Effector CD4-positive, alpha-beta T cell (primary cell): ENCODE data around the gene LSMEM2.
"Not testable (repeated sequence)": the region's sequence is repeated elsewhere in the genome, so short reads cannot be mapped to it uniquely, and the experiment has no call there.

Experiments
- DNase-seq: peaks from one replicate; pipeline ENCODE4 v3.0.0-alpha.2; 2020

The LSMEM2 gene

DNA sequence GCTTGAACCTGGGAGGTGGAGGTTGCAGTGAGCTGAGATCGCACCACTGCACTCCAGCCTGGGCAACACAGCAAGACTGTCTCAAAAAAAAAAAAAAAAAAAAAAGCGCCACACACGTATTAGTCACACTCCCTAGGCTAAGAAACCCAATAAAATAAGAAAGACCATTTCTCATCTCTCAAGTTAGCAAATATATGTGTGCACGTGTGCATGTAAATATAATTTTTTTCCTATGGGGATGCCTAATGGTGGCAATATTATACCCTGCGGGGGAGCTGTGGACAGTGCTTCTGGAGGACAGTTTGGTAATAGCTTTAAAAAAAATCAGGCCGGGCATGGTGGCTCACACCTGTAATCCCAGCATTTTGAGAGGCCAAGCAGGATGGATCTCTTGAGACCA, 5.2 kb downstream of the LSMEM2 start:
- DNase-seq = not testable (repeated sequence)

DNA sequence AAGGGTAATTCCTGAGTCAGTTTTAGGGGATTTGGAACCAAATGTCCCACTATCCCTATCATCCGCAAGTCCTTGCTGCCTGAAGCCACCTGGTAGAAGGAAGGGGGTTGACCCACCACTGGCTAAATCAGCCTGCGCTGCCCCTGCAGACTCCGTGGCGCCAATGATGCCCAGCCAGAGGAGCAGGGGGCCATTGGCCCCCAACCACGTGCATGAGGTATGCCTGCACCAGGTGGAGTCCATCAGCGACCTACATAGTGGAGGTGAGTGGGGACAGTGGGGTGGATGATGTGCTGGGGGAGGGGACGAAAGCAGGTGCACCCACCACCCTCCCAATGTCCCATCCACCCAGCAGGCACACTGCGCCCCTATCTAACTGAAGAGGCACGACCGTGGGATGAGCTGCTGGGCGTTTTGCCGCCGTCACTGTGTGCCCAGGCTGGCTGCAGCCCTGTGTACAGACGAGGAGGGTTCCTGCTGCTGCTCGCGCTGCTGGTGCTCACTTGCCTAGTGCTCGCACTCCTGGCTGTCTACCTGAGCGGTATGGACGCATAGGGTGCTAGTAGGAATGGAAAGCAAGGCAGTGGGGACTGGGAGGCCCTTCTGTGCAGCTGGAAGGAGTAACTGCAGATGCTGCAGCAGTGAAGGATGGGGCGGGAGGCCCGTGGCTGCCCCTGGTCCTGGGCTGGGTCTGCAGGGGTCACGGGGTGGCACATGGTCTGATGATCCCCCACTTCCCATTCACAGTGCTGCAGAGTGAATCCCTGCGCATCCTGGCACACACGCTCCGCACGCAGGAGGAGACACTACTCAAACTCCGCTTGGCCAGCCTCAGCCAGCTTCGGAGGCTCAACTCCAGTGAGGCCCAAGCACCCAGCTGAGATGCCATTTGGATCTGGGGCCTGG, 7.7 kb downstream of the LSMEM2 start:
- DNase-seq = no peak

DNA sequence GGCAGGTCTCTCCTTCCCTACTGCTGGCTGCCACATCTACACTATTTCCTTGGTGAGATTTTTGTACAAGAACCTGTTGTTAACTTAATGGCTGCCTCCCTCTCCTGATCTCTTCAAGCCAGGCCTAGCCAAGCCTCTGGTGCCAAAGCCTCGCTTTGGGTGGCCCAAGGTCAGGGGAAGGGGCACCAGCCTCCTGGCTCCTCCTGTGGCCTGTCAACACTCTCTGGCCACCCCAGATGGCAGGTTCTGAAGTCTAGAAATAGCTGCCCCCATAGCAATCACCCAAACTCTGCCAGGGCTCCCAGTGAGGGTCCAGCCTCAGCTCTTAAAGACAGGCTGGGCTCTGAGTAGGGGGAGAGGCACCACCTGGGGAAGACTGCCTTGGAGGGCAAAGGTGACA, 8.4 kb downstream of the LSMEM2 start:
- DNase-seq = no peak

DNA sequence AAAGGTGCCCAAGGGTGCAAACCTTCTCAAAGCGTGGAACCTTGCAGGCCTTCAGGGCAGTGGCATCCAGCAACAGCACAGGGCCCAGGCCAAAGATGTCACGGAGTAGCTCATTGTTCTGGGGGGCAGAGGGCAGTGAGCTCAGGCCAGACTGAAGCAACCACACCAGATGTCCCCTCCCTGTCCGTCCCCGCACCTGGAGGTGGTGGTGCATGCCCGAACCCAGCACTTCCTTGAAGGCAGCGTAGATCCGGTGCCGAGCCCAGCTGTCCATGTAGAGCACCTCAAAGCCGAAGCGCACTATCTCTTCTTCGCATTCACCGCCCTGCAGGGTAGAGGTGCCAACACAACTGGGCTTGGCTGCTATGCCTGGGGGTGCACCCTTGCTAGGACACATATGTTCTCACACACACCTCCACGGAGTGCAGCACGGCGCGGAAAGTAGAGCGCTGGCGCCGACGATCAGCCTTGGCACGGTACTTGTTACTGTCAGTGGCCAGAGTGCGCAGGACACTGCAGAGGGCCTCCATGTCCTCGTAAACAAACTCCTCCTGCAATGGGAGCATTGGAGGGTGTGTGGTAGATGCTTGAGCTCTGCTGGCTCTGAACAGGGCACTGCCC, 9.6 kb downstream of the LSMEM2 start:
- DNase-seq = no peak

DNA sequence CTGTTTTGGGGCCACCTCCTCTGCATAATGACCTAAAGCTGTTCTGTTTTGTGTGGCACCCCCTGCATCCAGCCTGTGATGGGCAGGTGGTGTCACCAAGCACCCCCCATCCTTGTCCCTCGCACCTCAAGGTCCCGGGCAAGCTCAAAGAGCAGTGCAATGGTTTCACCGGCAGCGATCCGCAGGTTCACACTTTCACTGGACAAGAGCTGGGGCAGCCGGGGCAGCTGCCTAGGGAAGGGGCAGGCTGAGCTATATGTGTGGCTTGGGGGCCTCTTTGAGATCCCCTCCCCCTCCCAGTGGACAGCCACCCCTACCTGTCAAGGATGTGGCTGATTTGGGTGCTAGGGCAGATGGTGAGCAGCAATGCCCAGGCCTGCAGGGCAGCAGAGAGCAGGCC, 10.2 kb downstream of the LSMEM2 start:
- DNase-seq = no peak

DNA sequence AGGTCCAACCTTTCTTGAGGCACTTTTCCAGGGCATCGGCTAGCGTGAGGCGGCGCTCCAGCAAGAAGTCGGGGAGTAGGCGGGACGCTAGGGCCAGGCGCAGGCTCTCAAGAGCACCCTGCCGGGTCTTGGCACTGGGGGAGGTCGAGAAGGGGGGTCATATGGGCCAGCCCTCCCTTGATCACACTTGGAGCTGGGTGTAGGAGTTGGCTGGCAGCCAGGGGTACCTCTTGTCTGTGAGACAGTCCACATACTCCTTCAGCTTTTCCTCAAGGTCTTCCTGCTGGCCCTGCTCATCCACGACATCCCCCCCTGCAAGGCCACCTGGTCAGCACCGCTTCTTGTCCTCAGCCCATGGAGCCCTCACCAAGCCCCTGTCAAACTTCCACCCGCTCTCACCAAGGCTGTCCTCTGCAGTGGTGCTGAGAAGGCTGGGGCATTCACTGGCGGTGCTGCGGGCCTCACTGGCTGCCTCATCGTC, 11.3 kb downstream of the LSMEM2 start:
- no peak for DNase-seq

DNA sequence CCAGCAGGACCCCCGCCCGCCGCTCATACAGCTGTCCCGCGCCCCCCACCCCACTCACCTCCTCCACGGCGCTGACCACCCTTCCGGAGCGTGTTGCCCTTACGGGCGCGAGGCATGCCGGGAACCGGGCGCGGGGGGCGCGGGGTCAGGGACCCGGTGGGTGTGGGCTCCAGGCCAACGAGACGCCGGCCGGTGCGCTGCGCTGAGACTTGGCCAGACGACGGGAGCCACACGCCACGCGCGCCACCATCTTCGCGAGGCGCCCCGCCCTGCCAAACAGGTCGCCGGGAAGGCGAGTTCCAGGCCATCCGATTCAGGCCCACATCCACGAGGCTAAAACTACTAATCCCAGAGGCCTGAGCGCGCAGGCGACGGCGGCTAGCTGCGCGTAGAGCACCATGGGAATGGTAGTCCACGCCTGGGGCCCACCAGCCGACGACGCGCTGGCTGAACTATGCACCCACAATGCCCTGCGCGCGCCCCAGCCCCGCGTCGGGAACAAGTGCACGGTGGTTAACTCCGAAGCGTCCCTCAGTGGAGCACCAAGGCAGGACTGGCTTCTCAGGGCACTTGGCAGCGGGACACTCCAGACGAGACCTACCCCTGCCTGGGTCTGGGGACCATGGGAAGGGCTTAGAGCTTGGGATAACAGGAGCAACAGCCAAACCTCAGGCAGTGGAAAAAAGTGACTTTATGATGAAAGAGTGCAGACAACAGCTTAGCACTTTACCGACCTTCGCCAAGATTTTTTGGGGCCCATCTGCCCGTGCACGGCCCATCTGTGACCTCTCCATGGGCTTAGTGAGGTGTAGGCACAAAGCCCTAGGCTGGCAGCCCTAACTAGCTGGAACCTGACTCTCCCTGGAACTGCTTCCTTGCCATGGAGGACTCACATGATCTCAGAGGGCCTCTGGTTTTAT, 13.5 kb downstream of the LSMEM2 start, which contains the start of gene IFRD2:
TSS of gene IFRD2 (minus strand) at position 271 of the 920 bp plus-strand sequence. CDS start at position 116, 155 bp downstream.
- peak; percentile 95 for DNase-seq

DNA sequence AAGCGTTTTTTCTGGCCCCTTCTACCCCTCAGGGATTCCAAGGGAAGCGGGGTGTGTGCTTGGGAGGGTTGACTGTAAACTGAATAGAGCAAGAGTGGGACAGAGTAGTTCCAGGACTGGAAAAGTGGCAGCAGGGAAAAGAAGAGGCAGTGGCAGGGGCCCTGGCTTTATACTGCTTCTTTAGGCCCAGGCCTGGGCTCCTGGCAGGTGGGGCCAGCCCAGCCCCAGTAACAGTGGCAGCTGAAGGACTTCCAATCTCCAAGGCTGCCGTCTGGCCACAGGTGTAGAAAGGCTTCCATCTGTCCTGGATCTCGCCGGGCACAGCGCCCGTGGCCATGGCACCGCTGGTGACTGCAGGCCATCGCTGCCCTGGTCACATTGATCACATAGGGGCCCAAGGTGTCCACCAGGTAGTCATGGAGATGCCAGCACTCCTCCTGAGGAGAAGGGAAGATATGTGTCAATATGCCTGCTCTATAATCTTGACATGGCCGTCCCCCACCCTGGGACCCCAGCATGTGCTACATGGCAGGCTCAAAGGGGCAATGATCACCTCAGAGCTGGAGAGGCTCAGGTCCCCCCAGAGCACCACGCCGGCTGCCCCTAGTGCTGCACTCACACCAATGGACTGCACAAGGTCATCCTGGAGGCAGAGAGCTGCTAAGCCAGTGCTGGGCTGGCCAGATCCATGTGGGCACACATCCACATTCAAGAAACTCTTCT, 14.4 kb downstream of the LSMEM2 start:
- no peak for DNase-seq

DNA sequence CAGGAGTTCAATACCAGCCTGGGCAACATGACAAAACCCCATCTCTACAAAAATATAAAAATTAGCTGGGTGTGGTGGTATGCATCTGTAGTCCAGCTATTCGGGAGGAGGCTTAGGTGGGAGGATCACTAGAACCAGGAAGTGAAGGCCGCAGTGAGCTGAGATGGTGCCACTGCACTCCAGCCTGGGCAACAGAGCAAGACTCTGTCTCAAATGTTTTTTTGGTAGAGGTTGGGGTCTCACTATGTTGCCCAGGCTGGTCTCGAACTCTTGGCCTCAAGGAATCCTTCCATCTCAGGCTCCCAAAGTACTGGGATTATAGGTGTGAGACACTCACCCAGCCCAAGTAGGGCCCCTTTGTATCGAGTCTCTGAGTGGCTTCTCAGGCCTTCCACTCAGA, 15.2 kb downstream of the LSMEM2 start:
- DNase-seq = no peak

DNA sequence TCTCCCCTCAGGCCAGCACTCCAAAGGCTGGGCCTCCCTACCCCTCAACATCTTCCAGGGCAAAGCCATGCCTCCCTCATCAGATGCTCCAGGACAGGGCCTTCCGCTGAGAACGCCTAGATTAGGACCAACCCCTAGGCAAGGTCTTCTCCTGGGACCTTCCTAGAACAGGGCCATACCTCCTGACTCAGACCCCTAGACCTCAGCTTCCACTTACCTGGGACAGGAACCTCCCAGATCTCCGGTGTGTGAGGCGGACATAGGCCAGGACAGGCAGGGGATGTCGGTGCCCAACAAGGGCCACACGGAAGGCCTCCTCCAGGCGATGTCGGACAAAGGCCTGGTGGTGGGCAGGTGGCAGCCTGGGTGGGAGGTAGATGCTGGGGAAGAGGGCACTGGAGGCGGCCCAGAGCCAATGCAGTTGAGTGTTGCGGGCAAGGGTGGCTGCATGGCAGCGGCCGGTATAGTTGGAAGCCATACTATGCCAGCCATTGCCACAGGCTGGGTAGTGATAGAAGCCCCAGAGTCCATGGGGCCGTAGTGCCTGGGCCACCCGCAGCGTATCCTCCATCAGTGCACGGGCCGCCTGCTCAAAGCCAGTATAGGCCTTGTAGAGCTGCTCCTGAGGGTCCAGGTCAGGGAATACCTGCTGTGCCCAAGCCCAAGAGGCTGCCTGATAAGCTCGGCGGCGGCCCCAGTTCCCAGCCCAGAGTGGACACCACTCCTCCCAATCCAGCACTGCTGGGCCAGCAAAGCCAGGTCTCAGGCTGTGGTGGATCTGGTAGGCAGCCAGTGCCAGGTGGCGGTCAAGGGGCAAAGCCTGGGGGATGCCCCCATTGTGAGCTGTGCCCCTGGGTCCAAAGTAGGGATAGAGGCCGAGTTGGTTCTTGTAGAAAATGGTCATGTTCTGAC, 15.9 kb downstream of the LSMEM2 start:
- no peak for DNase-seq

DNA sequence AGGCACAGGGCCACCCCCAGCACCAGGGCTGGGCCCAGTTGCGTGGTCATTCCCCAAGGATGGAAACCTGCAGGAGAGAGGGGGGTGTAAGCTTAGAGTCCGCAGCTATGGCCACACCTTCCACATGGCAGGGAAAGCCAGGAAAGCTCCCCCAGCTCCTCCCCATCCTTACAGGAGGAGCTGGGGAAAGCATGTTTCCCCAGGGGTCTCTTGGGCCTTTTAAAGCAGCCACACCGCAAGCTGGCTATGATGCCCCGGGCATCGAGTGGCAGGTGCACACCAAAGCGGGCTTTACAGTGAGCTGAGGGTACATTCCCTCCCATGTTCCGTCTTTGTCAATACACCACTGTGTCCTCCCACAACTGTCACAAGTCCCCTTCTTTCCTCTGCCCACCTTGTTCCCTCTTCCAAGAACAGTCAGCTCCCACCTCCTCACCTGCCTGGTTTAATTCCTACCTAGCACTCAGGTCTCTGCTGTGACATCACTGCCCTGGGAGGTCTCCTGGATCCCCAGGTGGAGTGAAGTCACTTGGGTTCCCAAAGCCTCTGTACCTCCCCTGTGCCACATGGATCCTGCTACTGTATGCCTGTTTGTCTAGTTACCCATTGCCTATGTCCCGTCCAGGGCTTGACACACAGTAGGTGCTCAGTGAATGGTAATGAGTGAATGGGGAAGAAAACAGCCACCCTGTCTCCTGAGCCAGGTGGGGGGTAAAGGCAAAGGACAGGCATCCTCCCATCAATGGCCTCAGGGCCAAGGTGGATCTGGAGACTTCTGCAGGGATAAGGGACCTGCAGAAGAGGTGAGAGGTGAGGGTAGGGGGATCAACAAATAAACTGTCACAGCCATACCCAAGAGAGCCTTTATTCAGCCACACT, 16.9 kb downstream of the LSMEM2 start:
- DNase-seq = no peak

DNA sequence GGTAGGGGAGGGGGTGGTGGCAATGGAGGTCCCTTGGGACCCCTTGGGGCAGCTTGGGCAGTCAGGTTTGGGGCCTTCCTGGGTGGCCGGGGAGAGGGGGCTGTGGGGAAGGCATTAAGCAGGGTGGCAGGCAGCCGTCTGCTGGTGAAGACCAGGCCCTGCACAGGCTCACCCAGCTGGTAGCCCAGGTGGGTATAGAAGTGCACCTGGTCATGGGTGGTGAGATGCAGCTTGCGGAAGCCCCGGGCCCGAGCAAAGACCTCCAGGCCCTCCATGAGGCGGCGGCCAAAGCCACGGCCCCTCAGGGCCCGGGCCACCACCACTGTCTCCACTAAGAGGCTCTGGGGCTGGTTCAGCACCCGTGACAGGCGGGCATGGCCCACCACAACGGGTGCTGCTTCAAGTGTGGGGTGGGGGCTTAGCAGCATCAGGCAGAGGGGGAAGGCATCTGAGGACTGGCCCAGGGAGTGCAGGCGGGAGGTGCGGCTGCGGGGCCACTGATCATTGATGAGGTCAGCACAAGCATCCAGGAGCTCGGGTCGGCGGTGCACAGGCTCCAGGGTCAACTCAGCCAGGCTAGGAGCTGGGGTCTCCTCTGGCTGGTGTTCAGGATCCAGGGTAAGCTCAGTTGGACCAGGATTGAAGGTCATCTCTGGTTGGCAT, 18.0 kb downstream of the LSMEM2 start:
- no peak for DNase-seq

DNA sequence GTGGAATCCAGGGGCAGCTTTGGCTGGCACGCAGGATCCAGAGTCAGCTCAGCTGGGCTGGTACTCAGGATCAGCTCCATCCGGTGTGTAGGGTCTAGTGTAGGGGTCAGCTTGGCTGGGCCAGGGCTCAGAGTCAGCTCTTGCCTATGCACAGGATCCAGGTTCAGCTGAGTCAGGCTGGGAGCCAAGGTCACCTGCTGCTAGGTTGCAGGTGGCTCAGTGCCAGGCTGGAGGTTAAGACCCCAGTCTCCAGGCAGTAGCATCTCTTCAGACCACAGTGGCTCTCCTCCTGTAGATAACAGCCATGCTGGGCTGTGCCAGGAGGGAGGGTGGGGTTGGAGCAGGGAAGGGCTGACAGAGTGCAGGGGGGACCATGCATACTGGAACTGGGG, 18.5 kb downstream of the LSMEM2 start:
- no peak for DNase-seq

DNA sequence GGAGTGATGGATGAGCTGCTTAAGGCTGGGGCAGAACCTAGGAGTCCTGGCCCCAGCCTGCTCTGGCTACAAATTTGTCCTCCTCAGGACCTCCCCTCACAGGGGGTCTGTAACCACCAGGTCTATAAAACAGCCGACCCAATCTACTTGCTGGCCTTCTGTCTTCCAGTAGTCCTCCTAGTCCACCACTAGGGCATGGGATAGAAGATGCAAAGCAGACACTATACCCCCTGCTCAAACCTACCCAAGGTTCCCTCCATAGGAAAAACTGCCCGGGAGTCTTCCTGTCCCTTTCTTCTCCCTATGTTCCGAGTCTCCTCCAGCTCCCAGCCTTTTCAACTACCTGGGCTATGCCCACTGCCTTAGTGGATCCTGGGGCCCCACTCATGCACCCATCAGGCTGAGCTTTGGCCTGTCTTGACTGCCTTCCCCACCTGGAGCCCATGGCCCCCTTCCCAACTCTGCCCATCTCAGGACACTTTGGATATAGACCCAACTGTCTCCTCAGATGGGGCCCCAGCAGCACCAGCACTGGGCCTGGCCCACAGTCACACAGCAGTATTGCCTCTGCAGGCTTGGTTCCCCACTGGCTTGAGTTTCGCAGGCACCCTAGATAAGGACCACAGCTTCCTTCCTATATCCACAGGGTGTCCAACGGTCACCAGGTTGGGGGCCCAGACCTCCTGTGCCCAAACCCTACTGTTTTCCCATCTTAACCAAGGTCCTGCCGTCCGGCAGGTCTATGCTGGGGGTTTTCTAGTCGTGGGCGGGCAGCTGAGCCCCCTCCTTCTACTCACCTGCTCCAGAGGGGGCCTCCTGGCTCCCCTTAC, 19.2 kb downstream of the LSMEM2 start:
- DNase-seq = no peak

DNA sequence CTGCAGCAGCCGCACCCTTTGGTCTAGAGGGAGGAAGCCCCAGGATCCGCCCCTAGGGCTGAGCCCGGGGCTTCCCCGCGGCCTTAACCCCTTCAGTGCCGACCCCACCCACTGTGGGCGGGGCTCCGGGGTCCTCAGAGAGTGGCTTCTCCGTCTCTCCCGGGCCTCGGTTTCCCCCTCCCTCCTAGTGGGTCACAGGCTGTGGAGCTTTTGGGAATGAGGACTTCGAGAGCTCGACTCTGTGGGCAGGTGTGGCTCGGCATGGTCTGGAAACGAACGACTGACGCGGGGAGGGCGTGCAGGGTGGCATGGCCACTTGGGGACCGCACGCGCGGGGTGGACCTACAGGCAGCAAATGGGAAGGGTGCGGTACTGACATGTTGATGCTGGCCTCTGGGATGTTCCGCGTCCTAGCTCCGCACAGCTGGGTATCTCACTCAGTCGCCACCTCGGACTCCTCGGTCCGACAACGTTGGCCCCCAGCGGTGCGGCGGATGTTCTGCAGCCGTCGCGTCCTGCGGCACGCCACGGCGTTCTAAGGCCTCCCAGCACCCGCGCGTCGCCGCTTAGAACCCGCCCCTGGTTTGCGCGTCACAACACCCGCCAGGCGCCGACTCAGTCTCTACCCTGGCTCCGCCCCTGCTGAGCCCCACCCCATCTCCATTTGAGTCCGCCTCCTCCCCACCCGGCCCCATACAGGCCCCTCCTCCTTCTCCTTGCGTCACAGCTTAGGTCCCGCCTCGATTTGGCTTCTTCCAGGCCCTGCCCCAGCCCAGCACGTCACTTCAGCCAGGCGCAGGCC, 20.1 kb downstream of the LSMEM2 start, which contains the start of the genes HYAL3 and NAA80:
TSS of gene HYAL3 (minus strand) at position 570 of the 802 bp plus-strand sequence. CDS start 3,803 bp downstream, outside the sequence.
TSS of gene NAA80 (minus strand) at position 570 of the 802 bp plus-strand sequence. CDS start 1,942 bp downstream, outside the sequence.
- DNase-seq = peak; percentile 97

DNA sequence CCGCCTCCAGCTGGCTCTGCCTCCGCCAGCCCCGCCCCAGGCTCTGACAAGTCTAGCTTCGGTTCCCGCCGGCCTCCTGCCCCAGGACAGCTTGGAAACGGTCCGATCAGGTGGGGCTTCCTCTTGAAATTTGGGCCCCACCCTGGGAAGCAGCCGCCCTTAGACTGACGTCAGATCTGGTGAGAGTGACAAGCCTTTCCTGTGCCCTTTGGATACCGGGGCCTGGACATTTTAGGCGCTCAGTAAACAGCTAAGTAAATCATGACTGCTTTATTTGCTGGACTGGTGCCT, 20.7 kb downstream of the LSMEM2 start:
- DNase-seq = no peak

DNA sequence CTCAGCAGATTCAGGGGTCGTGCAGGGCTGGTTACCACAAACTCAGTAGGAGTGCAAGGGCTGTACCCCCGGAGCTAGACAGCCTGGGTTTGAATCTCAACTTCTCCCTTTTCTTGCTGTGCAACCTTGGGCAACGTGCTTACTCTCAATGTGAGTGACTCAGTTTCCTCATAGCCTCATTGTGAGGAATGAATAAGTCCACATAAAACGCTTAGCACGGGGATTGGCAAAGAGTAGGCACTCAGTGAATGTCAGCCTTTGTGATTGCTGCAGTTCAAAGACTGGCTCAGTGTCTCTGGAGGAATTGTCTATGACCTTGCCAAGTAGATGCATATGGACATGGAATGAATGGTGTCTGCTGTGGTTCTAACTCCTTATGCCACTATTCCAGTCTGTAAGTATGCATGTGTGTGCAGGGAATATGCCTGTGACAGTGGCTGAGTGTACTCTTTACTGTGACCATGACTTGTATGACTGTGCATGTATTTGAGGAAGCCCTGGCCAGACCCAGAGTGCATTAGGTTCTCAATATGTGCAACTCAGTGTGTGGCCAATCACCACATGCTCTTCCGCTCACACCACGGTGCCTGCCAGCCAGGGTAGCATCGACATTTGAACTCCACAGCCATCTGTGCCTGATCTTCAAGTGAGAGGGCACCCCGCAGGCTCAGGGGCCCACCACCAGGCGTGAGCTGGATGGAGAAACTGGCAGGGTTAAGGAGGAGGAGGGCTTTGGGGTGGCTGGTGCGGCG, 21.2 kb downstream of the LSMEM2 start:
- no peak for DNase-seq
